Measurements from ENCODE around the gene LRRC71. TPM values are rescaled to one million over a fixed set of nuclear protein-coding genes. Genes with fewer than 3 reads are reported as not detected.

Gene LRRC71
- total RNA-seq, 1 donor from 2014 or later: 0.14 TPM

GRCh38 chr1:156931974-156932710, 11.7 kb downstream of the LRRC71 start:
- Mint-ChIP-seq H3K4me1 (ENCODE audit: low read depth, unreplicated experiment) (peaks cover 5% of the 10 kb centered on the region), H3K27ac (ENCODE audit: unreplicated experiment) (no peak overlapping the region), H3K4me3 (ENCODE audit: unreplicated experiment) (no peak overlapping the region), H3K27me3 (ENCODE audit: low read depth, unreplicated experiment) (peaks cover 38% of the 10 kb centered on the region), H3K36me3 (ENCODE audit: low read depth, unreplicated experiment) (peaks cover 10% of the 10 kb centered on the region), H3K9me3 (ENCODE audit: unreplicated experiment) (peaks cover 1% of the 10 kb centered on the region)
- H3K9me3 ChIP-seq (ENCODE audit: insufficient read depth, low read depth, low read length): no peaks in the 10 kb centered on the region
- H3K36me3 ChIP-seq (ENCODE audit: insufficient read depth, low read length): peaks cover 2% of the 10 kb centered on the region
- no peaks in the 10 kb centered on the region for H4K20me1 ChIP-seq (ENCODE audit: insufficient read depth, low read length)
- H3K27ac ChIP-seq (ENCODE audit: low read depth, low read length): no peak overlapping the region
- H3K4me2 ChIP-seq (ENCODE audit: low read length): peak overlapping the region; percentile 45
- FAIRE-seq (no peak), DNase-seq (ENCODE audit: low read depth) (no peak)
- no peak overlapping the region for H2AFZ ChIP-seq (ENCODE audit: low read depth, low read length)
- H3K4me1 ChIP-seq (ENCODE audit: insufficient read depth, low read length): peaks cover 3% of the 10 kb centered on the region
- H3K79me2 ChIP-seq (ENCODE audit: insufficient read depth, low read length): no peaks in the 10 kb centered on the region
- H3K27me3 ChIP-seq (ENCODE audit: insufficient read depth, low read length): peaks cover 7% of the 10 kb centered on the region
- TF ChIP-seq EZH2 (IDR thresholded peaks at IDR 0.05; ENCODE audit: insufficient read depth, low read length) (no peak), CTCF (IDR thresholded peaks at IDR 0.05; ENCODE audit: insufficient read depth, low read depth, low read length) (no peak)
- no peak overlapping the region for H3K4me3 ChIP-seq (ENCODE audit: insufficient read depth, low read depth, low read length)
- no peak overlapping the region for H3K9ac ChIP-seq (ENCODE audit: low read length)

- H3K27me3 ChIP-seq (ENCODE audit: insufficient read depth, low read length): peaks cover 7% of the 10 kb centered on the region
- Mint-ChIP-seq H3K9me3 (ENCODE audit: unreplicated experiment) (no peaks in the 10 kb centered on the region), H3K36me3 (ENCODE audit: low read depth, unreplicated experiment) (peaks cover 12% of the 10 kb centered on the region), H3K4me3 (ENCODE audit: unreplicated experiment) (no peak overlapping the region), H3K27ac (ENCODE audit: unreplicated experiment) (no peak overlapping the region), H3K4me1 (ENCODE audit: low read depth, unreplicated experiment) (peaks cover 2% of the 10 kb centered on the region), H3K27me3 (ENCODE audit: low read depth, unreplicated experiment) (peaks cover 31% of the 10 kb centered on the region)
- no peaks in the 10 kb centered on the region for H3K79me2 ChIP-seq (ENCODE audit: insufficient read depth, low read length)
- TF ChIP-seq CTCF (IDR thresholded peaks at IDR 0.05; ENCODE audit: insufficient read depth, low read depth, low read length) (no peak), EZH2 (IDR thresholded peaks at IDR 0.05; ENCODE audit: insufficient read depth, low read length) (no peak)
- no peak for DNase-seq (ENCODE audit: low read depth)
- no peak overlapping the region for H3K4me3 ChIP-seq (ENCODE audit: insufficient read depth, low read depth, low read length)
- H3K36me3 ChIP-seq (ENCODE audit: insufficient read depth, low read length): peaks cover 2% of the 10 kb centered on the region
- no peaks in the 10 kb centered on the region for H3K9me3 ChIP-seq (ENCODE audit: insufficient read depth, low read depth, low read length)
- H4K20me1 ChIP-seq (ENCODE audit: insufficient read depth, low read length): no peaks in the 10 kb centered on the region
- no peak for FAIRE-seq
- H2AFZ ChIP-seq (ENCODE audit: low read depth, low read length): no peak overlapping the region
- no peak overlapping the region for H3K9ac ChIP-seq (ENCODE audit: low read length)
- no peaks in the 10 kb centered on the region for H3K4me1 ChIP-seq (ENCODE audit: insufficient read depth, low read length)
- H3K4me2 ChIP-seq (ENCODE audit: low read length): no peak overlapping the region
- no peak overlapping the region for H3K27ac ChIP-seq (ENCODE audit: low read depth, low read length)
These were observed 12.7 kb downstream of the LRRC71 start for GRCh38 chr1:156933136-156933535.

GRCh38 chr1:156935505-156936128, 15.2 kb downstream of the LRRC71 start:
- peaks cover 11% of the 10 kb centered on the region for H3K36me3 ChIP-seq (ENCODE audit: insufficient read depth, low read length)
- FAIRE-seq: no peak
- Mint-ChIP-seq H3K4me3 (ENCODE audit: unreplicated experiment) (no peak overlapping the region), H3K27me3 (ENCODE audit: low read depth, unreplicated experiment) (peaks cover 16% of the 10 kb centered on the region), H3K27ac (ENCODE audit: unreplicated experiment) (no peak overlapping the region), H3K36me3 (ENCODE audit: low read depth, unreplicated experiment) (peaks cover 26% of the 10 kb centered on the region), H3K4me1 (ENCODE audit: low read depth, unreplicated experiment) (peaks cover 2% of the 10 kb centered on the region), H3K9me3 (ENCODE audit: unreplicated experiment) (no peaks in the 10 kb centered on the region)
- H3K27ac ChIP-seq (ENCODE audit: low read depth, low read length): no peak overlapping the region
- H3K79me2 ChIP-seq (ENCODE audit: insufficient read depth, low read length): no peaks in the 10 kb centered on the region
- H3K9ac ChIP-seq (ENCODE audit: low read length): no peak overlapping the region
- DNase-seq (ENCODE audit: low read depth): no peak
- H3K4me3 ChIP-seq (ENCODE audit: insufficient read depth, low read depth, low read length): no peak overlapping the region
- TF ChIP-seq EZH2 (IDR thresholded peaks at IDR 0.05; ENCODE audit: insufficient read depth, low read length): no peak
- TF ChIP-seq CTCF (IDR thresholded peaks at IDR 0.05; ENCODE audit: insufficient read depth, low read depth, low read length): no peak
- no peak overlapping the region for H2AFZ ChIP-seq (ENCODE audit: low read depth, low read length)
- no peaks in the 10 kb centered on the region for H3K4me1 ChIP-seq (ENCODE audit: insufficient read depth, low read length)
- no peak overlapping the region for H3K4me2 ChIP-seq (ENCODE audit: low read length)
- H4K20me1 ChIP-seq (ENCODE audit: insufficient read depth, low read length): no peaks in the 10 kb centered on the region
- H3K27me3 ChIP-seq (ENCODE audit: insufficient read depth, low read length): no peaks in the 10 kb centered on the region
- H3K9me3 ChIP-seq (ENCODE audit: insufficient read depth, low read depth, low read length): no peaks in the 10 kb centered on the region

All from astrocyte (in vitro differentiated cells and primary cell).